Esophagus muscularis mucosa (tissue), 4 donors: ENCODE data around the gene NCKAP5. TPM values are rescaled to one million over a fixed set of nuclear protein-coding genes. Genes with fewer than 3 reads are reported as not detected.

Experiments
- DNase-seq: peaks from one replicate; pipeline ENCODE4 v3.0.0-alpha.2; 2017; ENCODE audit errors: extremely low spot score
- H3K27ac ChIP-seq, 4 donors: fragments of 200-600 bp; sonication (generic); replicated peaks in 1 of 4; 1 replicate in 3 of 4; 2 replicates in 1 of 4; pipeline ENCODE4 v1.5.1; 2016 to 2019; ENCODE audit warnings: mild to moderate bottlenecking in 1 of 4
- H3K27me3 ChIP-seq, 4 donors: fragments of 200-600 bp; sonication (generic); one replicate each; pipeline versions ENCODE4 v1.5.1 to v1.6.0; 2016 to 2019
- H3K36me3 ChIP-seq, 4 donors: fragments of 200-600 bp; sonication (generic); one replicate each; pipeline ENCODE4 v1.5.1; 2016 to 2019
- H3K4me1 ChIP-seq, 4 donors: fragments of 200-600 bp; sonication (generic); one replicate each; pipeline ENCODE4 v1.5.1; 2016 to 2019
- H3K4me3 ChIP-seq, 4 donors: fragments of 200-600 bp; sonication (generic); 1 replicate in 2 of 4; 2 replicates in 2 of 4; pipeline ENCODE4 v1.5.1; 2016 to 2019; ENCODE audit warnings: mild to moderate bottlenecking in 4 of 4, moderate library complexity in 1 of 4
- H3K9me3 ChIP-seq, 4 donors: fragments of 200-600 bp; sonication (generic); 1 replicate in 3 of 4; 2 replicates in 1 of 4; pipeline ENCODE4 v1.5.1; 2016 to 2019
- CTCF ChIP-seq, 3 experiments: fragments of 200-600 bp in 2 of 3; fragments of 450-650 bp in 1 of 3; sonication (generic) in 2 of 3; IDR thresholded peaks; one replicate each; pipeline ENCODE4 v1.5.1; 2017 to 2019; ENCODE audit warnings: antibody characterized with exemption in 3 of 3, mild to moderate bottlenecking in 2 of 3, moderate library complexity in 1 of 3
- EP300 ChIP-seq: sonication (generic); formaldehyde crosslinking; IDR thresholded peaks from one replicate; pipeline ENCODE4 v1.6.1; 2017; ENCODE audit warnings: antibody characterized with exemption
- POLR2A ChIP-seq: fragments of 450-650 bp; IDR thresholded peaks from one replicate; pipeline ENCODE4 v1.6.1; 2017; ENCODE audit warnings: antibody characterized with exemption, moderate library complexity, mild to moderate bottlenecking, low read depth
- POLR2AphosphoS5 ChIP-seq, 2 donors: sonication (generic); formaldehyde crosslinking; IDR thresholded peaks; one replicate each; pipeline ENCODE4 v1.6.1; 2017; ENCODE audit warnings: antibody characterized with exemption in 2 of 2
- WGBS: methylation state at CpG from one replicate; pipeline ENCODE4 v1.1.5; 2018; 5-methylcytosine and 5-hydroxymethylcytosine counted together
- intact Hi-C: fragments of 100-400 bp; cut with DNase I; formaldehyde crosslinking; loops from one replicate; pipeline ENCODE4 v1.15.1; 2023
- total RNA-seq, 4 donors: library from RNA; depleted of rRNA; stranded (reverse); fragments of >200 nt; gene quantifications; one replicate each; pipeline versions ENCODE4 v1.1.0 to v1.2.1, GENCODE V29; 2016

Gene NCKAP5
- total RNA-seq, 4 donors from 2014 or later = 0.33 to 1.8 (median 1.0) TPM

- H3K27me3 ChIP-seq = no peaks in the 10 kb centered on the region
- TF ChIP-seq EP300 (no peak), POLR2A (no peak), CTCF (IDR thresholded peaks at IDR 0.05) (no peak)
- WGBS = 73% methylated on average over 1 of the region's 1 CpG
Measured at GRCh38 chr2:132779206-132779721, 789.0 kb downstream of the NCKAP5 start.

GRCh38 chr2:132776287-132776686, 792.0 kb downstream of the NCKAP5 start:
- 67% methylated on average over 3 of the region's 3 CpGs for WGBS

More at GRCh38 chr2:132779206-132779721, 789.0 kb downstream of the NCKAP5 start:
- H3K4me3 ChIP-seq = no peak overlapping the region
- intact Hi-C loops = no loop called here
- no peaks in the 10 kb centered on the region for H3K9me3 ChIP-seq
- DNase-seq = no peak
- no peaks in the 10 kb centered on the region for H3K4me1 ChIP-seq
- H3K36me3 ChIP-seq = peaks cover 0 to 3% (median 0%) of the 10 kb centered on the region in 4 donors
- H3K27ac ChIP-seq = no peak overlapping the region

GRCh38 chr2:132774189-132774588, 794.1 kb downstream of the NCKAP5 start:
- DNase-seq = no peak
- WGBS = 73% methylated on average over 2 of the region's 2 CpGs
- no peaks in the 10 kb centered on the region for H3K9me3 ChIP-seq
- H3K27ac ChIP-seq = no peak overlapping the region
- TF ChIP-seq EP300 = no peak
- no peaks in the 10 kb centered on the region for H3K27me3 ChIP-seq
- no peaks in the 10 kb centered on the region for H3K4me1 ChIP-seq
- H3K36me3 ChIP-seq = no peaks in the 10 kb centered on the region
- intact Hi-C loops = no loop called here
- no peak overlapping the region for H3K4me3 ChIP-seq

More at GRCh38 chr2:132776287-132776686, 792.0 kb downstream of the NCKAP5 start:
- DNase-seq = peak; percentile 85
- no peak for TF ChIP-seq EP300
- TF ChIP-seq POLR2AphosphoS5 (IDR thresholded peaks at IDR 0.05) = no peak
- no peak for TF ChIP-seq POLR2A
- no peak for TF ChIP-seq CTCF (IDR thresholded peaks at IDR 0.05)
- H3K27me3 ChIP-seq = no peaks in the 10 kb centered on the region
- no peaks in the 10 kb centered on the region for H3K4me1 ChIP-seq
- H3K36me3 ChIP-seq = no peaks in the 10 kb centered on the region
- no peaks in the 10 kb centered on the region for H3K9me3 ChIP-seq
- intact Hi-C loops = no loop called here
- H3K4me3 ChIP-seq = no peak overlapping the region
- H3K27ac ChIP-seq = no peak overlapping the region

GRCh38 chr2:132773331-132773730, 794.9 kb downstream of the NCKAP5 start:
- Histone ChIP-seq H3K36me3 (no peaks in the 10 kb centered on the region), H3K4me1 (no peaks in the 10 kb centered on the region), H3K4me3 (no peak overlapping the region), H3K27ac (no peak overlapping the region), H3K27me3 (no peaks in the 10 kb centered on the region), H3K9me3 (no peaks in the 10 kb centered on the region)
- intact Hi-C loops = no loop called here
- 86% methylated on average over 3 of the region's 3 CpGs for WGBS
- no peak for DNase-seq
- TF ChIP-seq POLR2A = no peak
- no peak for TF ChIP-seq CTCF (IDR thresholded peaks at IDR 0.05)
- no peak for TF ChIP-seq EP300
- no peak for TF ChIP-seq POLR2AphosphoS5 (IDR thresholded peaks at IDR 0.05)

DNA sequence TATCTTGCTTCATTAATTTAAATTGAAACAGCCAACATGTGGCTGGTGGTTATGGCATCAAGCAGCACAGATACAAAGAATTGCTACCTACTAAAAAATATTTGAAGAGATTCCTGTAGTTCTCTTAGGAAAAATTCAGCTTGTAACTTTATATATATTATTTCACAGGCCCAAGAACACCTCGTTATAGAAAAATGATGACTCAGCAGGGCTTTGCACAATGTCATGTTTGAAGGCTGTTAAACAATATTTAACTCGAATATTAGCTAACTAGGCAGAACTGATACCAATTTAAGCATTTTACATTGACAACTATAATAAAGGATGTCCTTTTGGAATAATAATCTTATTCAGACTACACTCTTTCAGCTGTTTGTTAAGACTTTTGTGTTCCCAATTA, 795.9 kb downstream of the NCKAP5 start:
- intact Hi-C loops = no loop called here
- Histone ChIP-seq H3K27ac (no peak overlapping the region), H3K36me3 (no peaks in the 10 kb centered on the region), H3K27me3 (no peaks in the 10 kb centered on the region), H3K4me1 (no peaks in the 10 kb centered on the region), H3K4me3 (no peak overlapping the region), H3K9me3 (no peaks in the 10 kb centered on the region)
- TF ChIP-seq CTCF (IDR thresholded peaks at IDR 0.05) = no peak
- no peak for TF ChIP-seq POLR2AphosphoS5 (IDR thresholded peaks at IDR 0.05)
- no peak for TF ChIP-seq EP300
- no peak for TF ChIP-seq POLR2A
- no peak for DNase-seq
- 68% methylated on average over 2 of the region's 2 CpGs for WGBS
